CD4-positive, alpha-beta T cell treated with Interleukin-4 for 1 hour (primary cell): ENCODE results near the gene RGS4.

Experiments used
- DNase-seq, 2 donors: peaks; one replicate each; pipeline ENCODE4 v3.0.0-alpha.2; 2020 to 2022

Gene RGS4

DNA sequence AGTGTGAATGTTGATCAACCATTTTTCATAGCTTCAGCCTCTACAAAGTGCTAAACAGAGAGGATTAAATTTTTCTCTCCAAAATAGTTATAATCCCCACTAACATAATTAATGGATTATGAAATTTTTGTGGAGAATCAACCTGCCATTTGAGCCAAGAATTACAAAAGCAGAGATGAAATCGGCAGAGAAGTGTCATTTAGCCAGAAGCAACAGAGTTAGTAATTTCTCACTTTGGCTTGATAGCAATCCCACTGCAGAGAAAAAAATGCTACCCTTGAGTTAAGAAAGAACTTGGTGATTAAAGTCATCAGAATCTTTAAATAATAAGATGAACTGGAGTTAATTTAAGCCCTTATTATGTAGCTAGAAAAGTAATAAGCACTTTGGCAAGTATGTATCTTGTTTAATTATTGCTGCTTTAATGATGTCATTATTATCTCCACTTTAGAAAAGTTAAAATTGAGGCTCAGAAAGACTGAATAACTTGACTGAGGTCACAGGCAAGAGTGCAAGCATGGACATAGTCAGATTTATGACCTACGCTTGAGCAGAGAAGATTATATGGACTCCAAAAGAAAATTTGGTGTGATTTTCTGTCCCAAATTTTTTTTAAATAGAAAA is 37.3 kb downstream of the RGS4 start:
- no peak for DNase-seq

DNA sequence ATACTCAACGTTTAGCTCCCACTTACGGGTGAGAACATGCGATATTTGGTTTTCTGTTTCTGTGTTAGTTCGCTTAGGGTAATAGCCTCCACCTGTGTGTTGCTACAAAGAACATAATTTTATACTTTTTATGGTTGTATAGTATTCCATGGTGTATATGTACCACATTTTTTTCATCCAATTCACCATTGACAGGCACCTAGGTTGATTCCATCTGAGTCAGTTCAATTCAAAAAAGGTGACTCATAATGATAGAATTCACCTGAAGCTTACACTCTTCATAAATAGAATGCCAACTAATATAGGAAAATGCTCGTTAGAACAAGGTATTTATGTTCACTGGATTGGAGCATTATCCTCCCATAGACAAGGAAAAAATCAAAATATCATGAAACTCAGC is 38.5 kb downstream of the RGS4 start:
- DNase-seq = no peak

DNA sequence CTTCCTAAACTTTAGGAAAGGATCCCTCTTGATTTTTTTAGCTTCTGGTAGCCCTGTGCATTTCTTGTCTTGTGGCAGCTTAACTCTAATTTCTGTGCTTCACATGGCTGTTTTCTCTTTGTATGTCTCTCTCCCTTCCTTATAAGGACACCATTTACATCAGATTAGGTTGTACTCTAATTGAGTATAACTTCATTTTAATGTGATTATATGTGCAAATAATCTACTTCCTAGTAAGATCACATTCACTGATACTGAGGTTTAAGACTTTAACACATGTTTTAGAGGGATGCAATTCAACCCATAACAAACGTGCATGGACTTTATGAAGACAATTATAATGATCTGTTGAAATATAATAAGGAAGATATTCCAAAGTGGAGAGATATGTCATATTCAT is 46.7 kb downstream of the RGS4 start:
- no peak for DNase-seq

DNA sequence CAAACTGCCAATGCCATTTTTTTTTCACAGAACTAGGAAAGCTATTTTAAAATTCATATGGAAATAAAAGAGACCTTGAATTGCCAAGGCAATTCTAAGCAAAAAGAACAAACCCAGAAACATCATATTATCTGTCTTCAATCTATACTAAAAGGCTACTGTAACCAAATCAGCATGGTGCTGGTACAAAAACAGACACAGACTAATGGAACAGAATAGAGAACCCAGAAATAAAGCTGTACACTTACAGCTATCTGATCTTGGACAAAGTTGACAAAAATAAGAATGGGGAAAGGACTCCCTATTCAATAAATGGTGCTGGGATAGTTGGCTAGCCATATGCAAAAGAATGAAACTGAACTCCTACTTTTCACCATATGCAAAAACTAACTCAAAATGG is 50.5 kb downstream of the RGS4 start:
- no peak for DNase-seq

DNA sequence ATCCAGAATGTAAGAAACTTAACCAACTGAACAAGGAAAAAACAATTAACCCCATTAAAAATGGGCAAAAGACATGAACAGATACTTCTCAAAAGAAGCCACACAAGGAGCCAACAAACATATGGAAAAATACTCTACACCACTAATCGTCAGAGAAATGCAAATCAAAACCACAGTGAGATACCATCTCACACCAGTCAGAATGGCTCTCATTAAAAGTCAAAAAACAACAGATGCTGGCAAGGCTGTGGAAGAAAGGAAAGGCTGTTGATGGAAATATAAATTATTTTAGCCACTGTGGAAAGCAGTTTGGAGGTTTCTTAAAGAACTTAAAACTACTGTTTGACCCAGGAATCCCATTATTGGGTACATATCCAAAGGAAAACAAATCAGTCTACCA is 51.2 kb downstream of the RGS4 start:
- DNase-seq = no peak

DNA sequence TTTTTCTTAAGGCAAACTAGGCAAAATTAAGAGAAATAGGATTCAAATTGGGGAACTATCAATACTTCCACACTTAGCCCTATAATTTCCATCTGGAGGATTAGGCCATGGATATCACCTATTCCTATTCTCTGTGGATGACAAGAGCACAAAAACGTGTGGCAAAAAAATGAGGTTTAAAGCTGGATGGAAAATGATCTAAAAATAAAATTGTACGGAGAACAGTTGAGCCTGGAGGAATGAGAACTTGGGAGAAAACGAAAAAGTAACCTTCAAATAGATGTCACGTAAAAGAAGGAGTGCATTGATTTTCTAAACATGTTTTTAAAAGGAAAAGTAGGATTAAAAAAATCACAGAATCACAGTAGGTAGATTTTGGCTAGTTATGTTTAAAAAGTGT is 55.7 kb downstream of the RGS4 start:
- DNase-seq = no peak
